OCI-LY3 (cell line): ENCODE data around the gene PTX4.
"Not testable (repeated sequence)": the region's sequence is repeated elsewhere in the genome, so short reads cannot be mapped to it uniquely, and the experiment has no call there.

Experiments
- H2AFZ ChIP-seq: fragments of 200-600, 300-600 bp; shearing (Covaris generic); 2 replicates; pipeline ENCODE4 v1.6.0; 2014; ENCODE audit warnings: antibody characterized with exemption, low read depth, low read length
- H3K27ac ChIP-seq: fragments of 200-600, 300-600 bp; sonication (generic); 2 replicates; pipeline ENCODE4 v1.5.1; 2014; ENCODE audit warnings: mild to moderate bottlenecking, low read length, moderate library complexity, mixed read lengths
- H3K27me3 ChIP-seq: fragments of 200-600, 300-600 bp; sonication (generic); 2 replicates; pipeline ENCODE4 v1.6.1; 2014; ENCODE audit warnings: low read depth, low read length, mixed read lengths
- H3K36me3 ChIP-seq: fragments of 200-600, 300-600 bp; sonication (generic); replicated peaks from 2 replicates; pipeline ENCODE3; 2014; ENCODE audit warnings: low read depth, low read length, mixed read lengths
- H3K4me1 ChIP-seq: fragments of 300-600, 200-600 bp; sonication (generic); 2 replicates; pipeline ENCODE4 v1.6.1; 2014; ENCODE audit warnings: low read length, mixed read lengths
- H3K4me2 ChIP-seq: fragments of 200-600, 300-600 bp; sonication (generic); 2 replicates; pipeline ENCODE4 v1.6.1; 2014; ENCODE audit warnings: low read length, mixed read lengths
- H3K4me3 ChIP-seq: fragments of 300-600, 200-600 bp; sonication (generic); 2 replicates; pipeline ENCODE4 v1.5.1; 2014; ENCODE audit warnings: antibody characterized with exemption, mild to moderate bottlenecking, low read length, moderate library complexity
- H3K79me2 ChIP-seq: fragments of 300-600, 200-600 bp; shearing (Covaris generic); 2 replicates; pipeline ENCODE4 v1.6.1; 2014; ENCODE audit warnings: mild to moderate bottlenecking, low read length, mixed read lengths
- H3K9ac ChIP-seq: fragments of 300-600, 200-600 bp; shearing (Covaris generic); 2 replicates; pipeline ENCODE4 v1.6.0; 2014; ENCODE audit warnings: mild to moderate bottlenecking, low read length, moderate library complexity
- H3K9me3 ChIP-seq: fragments of 200-600, 300-600 bp; shearing (Covaris generic); 2 replicates; pipeline ENCODE4 v1.6.1; 2014; ENCODE audit warnings: low read length, mixed read lengths; ENCODE audit not compliant: insufficient read depth
- H4K20me1 ChIP-seq: fragments of 200-600, 300-600 bp; sonication (generic); 2 replicates; pipeline ENCODE4 v1.6.1; 2016; ENCODE audit warnings: low read length, mixed read lengths; ENCODE audit not compliant: insufficient read depth
- CTCF ChIP-seq: fragments of 200-600, 300-600 bp; sonication (generic); IDR thresholded peaks from 2 replicates; pipeline ENCODE4 v1.5.1; 2014; ENCODE audit warnings: antibody characterized with exemption, low read length, low read depth
- EZH2phosphoT487 ChIP-seq: fragments of 200-600 bp; shearing (Covaris generic); IDR thresholded peaks from 2 replicates; pipeline ENCODE4 v1.6.1; 2018; ENCODE audit warnings: antibody characterized with exemption, mixed run types, low read depth

Gene PTX4

GRCh38 chr16:1441391-1441829 is 47.3 kb downstream of the PTX4 start:
- Histone ChIP-seq H3K79me2 (no peaks in the 10 kb centered on the region), H2AFZ (no peak overlapping the region), H4K20me1 (no peaks in the 10 kb centered on the region), H3K4me2 (no peak overlapping the region), H3K9ac (no peak overlapping the region), H3K4me3 (no peak overlapping the region), H3K27ac (no peak overlapping the region), H3K4me1 (no peaks in the 10 kb centered on the region), H3K36me3 (no peaks in the 10 kb centered on the region), H3K27me3 (no peaks in the 10 kb centered on the region), H3K9me3 (no peaks in the 10 kb centered on the region)
- no peak for TF ChIP-seq EZH2phosphoT487
- TF ChIP-seq CTCF: no peak

DNA sequence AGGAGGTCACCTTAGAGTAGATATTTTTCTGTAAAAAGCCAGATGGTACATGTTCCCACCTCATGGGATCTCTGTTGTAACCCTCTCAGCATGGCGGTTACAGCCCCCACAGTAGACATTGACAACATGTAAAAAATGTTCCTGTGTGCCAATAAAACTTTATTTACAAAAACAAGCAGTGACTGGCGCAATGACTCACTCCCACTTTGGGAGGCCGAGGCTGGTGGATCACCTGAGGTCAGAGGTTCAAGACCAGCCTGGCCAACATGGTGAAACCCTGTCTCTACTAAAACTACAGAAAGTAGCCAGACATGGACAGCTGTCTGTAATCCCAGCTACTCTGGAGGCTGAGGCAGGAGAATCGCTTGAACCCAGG is 49.1 kb downstream of the PTX4 start:
- not testable (repeated sequence) for H3K27me3 ChIP-seq, H3K9me3 ChIP-seq, H3K36me3 ChIP-seq, H2AFZ ChIP-seq, H3K4me2 ChIP-seq, H3K27ac ChIP-seq, H3K4me3 ChIP-seq, H3K4me1 ChIP-seq, H3K9ac ChIP-seq, H4K20me1 ChIP-seq, H3K79me2 ChIP-seq

DNA sequence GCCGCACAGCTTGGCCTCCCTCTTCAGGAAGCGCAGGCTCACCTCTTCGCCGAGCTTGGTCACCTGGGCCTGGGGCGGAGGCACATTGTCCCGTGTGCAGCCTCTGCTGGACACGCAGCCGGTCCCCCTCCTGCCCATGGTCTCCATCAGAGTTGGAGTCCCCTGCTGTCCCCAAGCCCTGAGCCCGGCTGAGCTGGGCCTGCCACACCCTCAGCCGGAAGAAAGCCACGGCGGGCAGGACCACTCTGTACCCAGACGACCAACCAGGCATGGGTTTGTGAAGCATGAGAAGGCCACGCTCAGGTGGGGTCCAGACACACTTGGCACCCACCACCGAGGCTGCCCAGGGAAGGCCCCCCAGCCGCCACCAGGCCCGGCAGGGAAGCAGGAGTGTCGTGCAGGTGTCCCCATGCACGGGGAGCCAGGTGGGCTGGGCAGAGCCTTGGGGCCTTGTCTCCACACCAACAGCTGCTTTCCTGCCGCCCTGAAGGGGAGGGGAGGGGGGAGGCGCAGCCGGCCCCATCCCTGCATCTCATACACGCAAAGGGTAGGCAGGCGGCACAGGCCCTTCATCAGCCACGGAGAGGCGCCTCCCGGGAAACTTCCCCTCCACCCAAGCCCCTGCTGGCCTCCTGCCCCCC is 49.6 kb downstream of the PTX4 start:
- H3K79me2 ChIP-seq: no peaks in the 10 kb centered on the region
- H3K27me3 ChIP-seq: no peaks in the 10 kb centered on the region
- no peaks in the 10 kb centered on the region for H3K4me1 ChIP-seq
- no peak overlapping the region for H3K27ac ChIP-seq
- H3K36me3 ChIP-seq: no peaks in the 10 kb centered on the region
- no peak overlapping the region for H3K9ac ChIP-seq
- no peaks in the 10 kb centered on the region for H3K9me3 ChIP-seq
- H2AFZ ChIP-seq: no peak overlapping the region
- TF ChIP-seq EZH2phosphoT487 (no peak), CTCF (no peak)
- no peaks in the 10 kb centered on the region for H4K20me1 ChIP-seq
- H3K4me3 ChIP-seq: no peak overlapping the region
- H3K4me2 ChIP-seq: no peak overlapping the region

DNA sequence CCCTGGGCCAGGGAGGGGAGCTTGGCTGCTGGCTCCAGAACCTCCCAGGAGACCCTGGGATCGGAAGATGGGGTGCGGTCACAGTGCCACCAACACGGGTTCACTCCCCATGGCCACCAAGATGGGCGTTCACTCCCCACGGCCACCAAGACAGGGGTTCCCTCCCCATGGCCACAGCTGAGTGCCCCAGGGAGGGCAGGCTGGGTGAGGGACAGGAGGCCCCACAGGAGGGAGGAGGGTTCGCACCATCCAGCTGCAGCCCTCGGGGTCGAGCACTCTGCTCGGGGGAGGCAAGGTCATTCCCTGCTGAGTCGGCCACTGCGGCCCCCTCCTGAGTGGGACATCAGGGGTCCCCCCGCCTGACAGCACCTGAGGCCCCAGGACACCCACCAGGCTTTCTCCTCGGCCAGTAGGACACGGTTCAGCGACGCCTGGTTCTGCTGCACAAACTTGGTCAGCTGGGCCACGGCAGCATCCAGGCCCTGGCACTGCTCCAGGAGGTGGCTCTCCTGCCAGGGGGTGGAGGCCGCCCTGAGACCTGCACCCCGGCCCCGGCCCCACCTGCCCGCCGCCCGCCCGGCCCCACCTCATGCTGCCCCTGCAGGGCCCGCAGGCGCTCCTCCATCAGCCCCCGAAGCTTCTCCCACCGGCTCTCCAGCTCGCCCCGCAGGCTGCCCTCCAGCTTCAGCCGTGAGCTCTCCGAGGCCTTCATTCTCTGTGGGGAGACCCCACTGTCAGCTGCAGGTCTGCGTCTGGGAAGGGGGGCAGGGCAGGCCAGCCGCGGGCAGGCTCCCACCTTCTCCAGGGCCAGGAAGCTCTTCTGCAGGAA is 50.3 kb downstream of the PTX4 start:
- H3K4me3 ChIP-seq: no peak overlapping the region
- no peaks in the 10 kb centered on the region for H3K4me1 ChIP-seq
- H3K9ac ChIP-seq: no peak overlapping the region
- H3K79me2 ChIP-seq: no peaks in the 10 kb centered on the region
- no peaks in the 10 kb centered on the region for H4K20me1 ChIP-seq
- H3K36me3 ChIP-seq: no peaks in the 10 kb centered on the region
- no peak overlapping the region for H3K27ac ChIP-seq
- H2AFZ ChIP-seq: no peak overlapping the region
- H3K4me2 ChIP-seq: no peak overlapping the region
- no peaks in the 10 kb centered on the region for H3K9me3 ChIP-seq
- H3K27me3 ChIP-seq: no peaks in the 10 kb centered on the region
- TF ChIP-seq EZH2phosphoT487: no peak
- no peak for TF ChIP-seq CTCF
